Neural cell (in vitro differentiated cells): Measurements from ENCODE around the gene SUCLG2.

Experiments used
- CTCF ChIP-seq: fragments of 450-650 bp; IDR thresholded peaks from 2 replicates; pipeline ENCODE4 v1.5.1; 2014; ENCODE audit warnings: antibody characterized with exemption, mild to moderate bottlenecking, moderate library complexity; ENCODE audit not compliant: poor library complexity, severe bottlenecking
- MXI1 ChIP-seq: fragments of 450-650 bp; conservative IDR thresholded peaks from 2 replicates; pipeline ENCODE4 v1.6.1; 2014; ENCODE audit warnings: antibody characterized with exemption, mild to moderate bottlenecking; ENCODE audit not compliant: poor library complexity, severe bottlenecking
- REST ChIP-seq: IDR thresholded peaks from 2 replicates; pipeline ENCODE4 v1.6.1; 2012; ENCODE audit warnings: borderline replicate concordance
- SMC3 ChIP-seq: fragments of 450-650 bp; conservative IDR thresholded peaks from 2 replicates; pipeline ENCODE4 v1.6.1; 2014; ENCODE audit warnings: antibody characterized with exemption, mild to moderate bottlenecking, moderate library complexity; ENCODE audit not compliant: poor library complexity
- TAF1 ChIP-seq: IDR thresholded peaks from 2 replicates; pipeline ENCODE4 v1.6.1; 2012; ENCODE audit warnings: low read depth

GRCh38 chr3:67327582-67327981, 326.8 kb downstream of the SUCLG2 start:
- no peak for TF ChIP-seq TAF1
- TF ChIP-seq CTCF: no peak
- TF ChIP-seq SMC3: no peak
- TF ChIP-seq MXI1: no peak
- no peak for TF ChIP-seq REST
